ENCODE results near the gene PAMR1.

- TF ChIP-seq SUZ12 (IDR thresholded peaks at IDR 0.05; ENCODE audit: extremely low read depth, insufficient read depth, insufficient read length), result no peak
- no peak for TF ChIP-seq YY1 (IDR thresholded peaks at IDR 0.05; ENCODE audit: insufficient read depth, insufficient read length)
- no peak for TF ChIP-seq ZNF274 (IDR thresholded peaks at IDR 0.05; ENCODE audit: low read depth, low read length)
These were observed 17.7 kb downstream of the PAMR1 start for GRCh38 chr11:35507688-35508087.

All from NT2/D1 (cell line).